H1 (cell line): ENCODE results near the gene ZSCAN16. TPM values are rescaled to one million over a fixed set of nuclear protein-coding genes. Genes with fewer than 3 reads are reported as not detected.
A peak's percentile ranks its signal among the peaks of the same experiment; 100 is the strongest.

Source experiments
- CTCF ChIA-PET: fragments of 300-600 bp; sonication (Branson Sonifier 250); formaldehyde crosslinking; loops from one replicate; lab custom pipeline; 2021; ENCODE audit not compliant: partially characterized antibody; lab: Charles Lee
- POLR2A ChIA-PET: fragments of 300-600 bp; sonication (Branson Sonifier 250); formaldehyde crosslinking; loops from one replicate; lab custom pipeline; 2021; ENCODE audit warnings: inconsistent platforms; ENCODE audit not compliant: partially characterized antibody; lab: Charles Lee
- DNase-seq, 2 experiments: peaks; one replicate each; pipeline versions ENCODE4 v3.0.0 to v3.0.0-alpha.2; 2010 to 2022; ENCODE audit warnings: low spot score in 2 of 2, low read depth in 1 of 2, mixed read lengths in 1 of 2
- FAIRE-seq: peaks from 2 replicates; lab custom pipeline; 2011; peaks lifted over from hg19 to GRCh38; lab: Jason Lieb, UNC
- H2AFZ ChIP-seq: 2 replicates; pipeline ENCODE4 v1.8.1; 2012; ENCODE audit warnings: low read length, inconsistent platforms
- H2AK5ac ChIP-seq: 2 replicates; pipeline ENCODE4 v1.6.1; 2013; ENCODE audit warnings: low read depth, low read length
- H2BK120ac ChIP-seq: replicated peaks from 2 replicates; pipeline ENCODE3; 2013; ENCODE audit warnings: low read depth, low read length, inconsistent platforms
- H2BK12ac ChIP-seq: 2 replicates; pipeline ENCODE4 v1.6.1; 2013; ENCODE audit warnings: low read depth, low read length
- H2BK15ac ChIP-seq: 2 replicates; pipeline ENCODE4 v1.6.1; 2013; ENCODE audit warnings: low read length
- H2BK20ac ChIP-seq: 2 replicates; pipeline ENCODE4 v1.6.1; 2013; ENCODE audit warnings: low read length
- H2BK5ac ChIP-seq: 2 replicates; pipeline ENCODE4 v1.6.1; 2013; ENCODE audit warnings: low read depth, low read length
- H3K14ac ChIP-seq: 2 replicates; pipeline ENCODE4 v1.6.1; 2013; ENCODE audit warnings: inconsistent platforms; ENCODE audit not compliant: insufficient read length
- H3K18ac ChIP-seq: 2 replicates; pipeline ENCODE4 v1.6.1; 2013; ENCODE audit warnings: low read length; ENCODE audit errors: extremely low read depth
- H3K23ac ChIP-seq: 2 replicates; pipeline ENCODE4 v1.6.1; 2013; ENCODE audit warnings: inconsistent platforms; ENCODE audit not compliant: insufficient read length
- H3K23me2 ChIP-seq: 2 replicates; pipeline ENCODE4 v1.6.1; 2013; ENCODE audit warnings: low read depth, low read length
- H3K27ac ChIP-seq: 2 replicates; pipeline ENCODE4 v1.6.1; 2011; ENCODE audit warnings: low read depth, low read length, inconsistent platforms
- H3K27me3 ChIP-seq, 4 experiments: replicated peaks in 1 of 4; 1 replicate in 1 of 4; 2 replicates in 3 of 4; pipeline versions ENCODE4 v1.6.1 to v1.8.1; 2011 to 2013; ENCODE audit warnings: low read length in 3 of 4, mild to moderate bottlenecking in 3 of 4, inconsistent platforms in 2 of 4, mixed read lengths in 2 of 4, moderate library complexity in 1 of 4; ENCODE audit not compliant: control insufficient read depth in 3 of 4, insufficient read depth in 3 of 4; ENCODE audit errors: extremely low read depth in 1 of 4
- H3K36me3 ChIP-seq, 4 experiments: 2 replicates each; pipeline versions ENCODE4 v1.6.1 to v1.8.1; 2011 to 2013; ENCODE audit warnings: mild to moderate bottlenecking in 4 of 4, low read length in 3 of 4, moderate library complexity in 2 of 4, control low read depth in 1 of 4, inconsistent platforms in 1 of 4; ENCODE audit not compliant: insufficient read depth in 4 of 4, control insufficient read depth in 2 of 4
- H3K4ac ChIP-seq: replicated peaks from 2 replicates; pipeline ENCODE3; 2013; ENCODE audit warnings: low read length, low read depth, mixed read lengths, inconsistent platforms; ENCODE audit not compliant: insufficient read length
- H3K4me1 ChIP-seq, 4 experiments: replicated peaks in 1 of 4; 1 replicate in 1 of 4; 2 replicates in 3 of 4; pipeline versions ENCODE4 v1.6.1 to v1.8.1; 2011 to 2013; ENCODE audit warnings: low read length in 3 of 4, inconsistent platforms in 2 of 4, mixed read lengths in 1 of 4; ENCODE audit not compliant: insufficient read depth in 4 of 4, control insufficient read depth in 3 of 4
- H3K4me2 ChIP-seq, 2 experiments: 2 replicates each; pipeline versions ENCODE4 v1.6.1 to v1.8.1; 2011 to 2013; ENCODE audit warnings: low read depth in 2 of 2, low read length in 2 of 2, control low read depth in 1 of 2, inconsistent platforms in 1 of 2, mild to moderate bottlenecking in 1 of 2; ENCODE audit not compliant: insufficient read depth in 1 of 2
- H3K4me3 ChIP-seq, 4 experiments: fragments of 200-600, 300-600 bp in 1 of 4; sonication (generic), shearing (Covaris generic), sonication (Bioruptor Twin) in 1 of 4; 2 replicates each; pipeline versions ENCODE4 v1.5.1 to v1.8.1; 2011 to 2016; ENCODE audit warnings: low read length in 4 of 4, low read depth in 3 of 4, control low read depth in 2 of 4, inconsistent platforms in 2 of 4, mild to moderate bottlenecking in 2 of 4, mixed read lengths in 1 of 4, moderate library complexity in 1 of 4; ENCODE audit not compliant: insufficient read depth in 2 of 4; ENCODE audit errors: extremely low read depth in 1 of 4
- H3K56ac ChIP-seq: replicated peaks from 2 replicates; pipeline ENCODE3; 2013; ENCODE audit warnings: low read depth, mild to moderate bottlenecking, mixed read lengths, low read length, inconsistent platforms; ENCODE audit not compliant: insufficient read length
- H3K79me1 ChIP-seq: 2 replicates; pipeline ENCODE4 v1.6.1; 2013; ENCODE audit warnings: low read depth, low read length, control low read depth
- H3K79me2 ChIP-seq, 2 experiments: 2 replicates each; pipeline versions ENCODE4 v1.6.1 to v1.8.1; 2012 to 2013; ENCODE audit warnings: low read length in 2 of 2, mild to moderate bottlenecking in 2 of 2, inconsistent platforms in 1 of 2; ENCODE audit not compliant: insufficient read depth in 2 of 2, control insufficient read depth in 1 of 2
- H3K9ac ChIP-seq, 4 experiments: replicated peaks in 1 of 4; 1 replicate in 1 of 4; 2 replicates in 3 of 4; pipeline versions ENCODE4 v1.6.1 to v1.8.1; 2011 to 2013; ENCODE audit warnings: low read depth in 3 of 4, low read length in 3 of 4, control low read depth in 2 of 4, mild to moderate bottlenecking in 2 of 4, moderate library complexity in 2 of 4, inconsistent platforms in 1 of 4; ENCODE audit errors: extremely low read depth in 1 of 4
- H3K9me3 ChIP-seq, 2 experiments: 2 replicates each; pipeline versions ENCODE4 v1.6.1 to v1.8.1; 2012 to 2013; ENCODE audit warnings: mild to moderate bottlenecking in 2 of 2, moderate library complexity in 2 of 2, control low read depth in 1 of 2, inconsistent platforms in 1 of 2, low read depth in 1 of 2, low read length in 1 of 2, mixed read lengths in 1 of 2; ENCODE audit not compliant: insufficient read depth in 2 of 2
- H4K20me1 ChIP-seq, 2 experiments: replicated peaks in 1 of 2; 2 replicates each; pipeline versions ENCODE3 to v1.8.1; 2011 to 2013; ENCODE audit warnings: inconsistent platforms in 2 of 2, low read length in 2 of 2, mild to moderate bottlenecking in 1 of 2; ENCODE audit not compliant: insufficient read depth in 2 of 2, control insufficient read depth in 1 of 2
- H4K5ac ChIP-seq: 2 replicates; pipeline ENCODE4 v1.6.1; 2013; ENCODE audit warnings: low read length, low read depth, mixed read lengths, inconsistent platforms; ENCODE audit not compliant: insufficient read length
- H4K8ac ChIP-seq: 2 replicates; pipeline ENCODE4 v1.8.0; 2013; ENCODE audit warnings: mild to moderate bottlenecking, moderate library complexity, low read length, inconsistent platforms; ENCODE audit not compliant: insufficient read depth; ENCODE audit errors: extremely low read depth
- H4K91ac ChIP-seq: replicated peaks from 2 replicates; pipeline ENCODE3; 2013; ENCODE audit warnings: low read length, mixed read lengths, inconsistent platforms; ENCODE audit not compliant: insufficient read length
- ATF2 ChIP-seq: IDR thresholded peaks from 2 replicates; pipeline ENCODE4 v1.6.1; 2012; ENCODE audit warnings: low read length, inconsistent platforms
- CEBPB ChIP-seq: IDR thresholded peaks from 2 replicates; pipeline ENCODE4 v1.6.1; 2012; ENCODE audit warnings: low read depth, low read length
- CHD2 ChIP-seq: IDR thresholded peaks from 2 replicates; pipeline ENCODE4 v1.6.1; 2012; ENCODE audit warnings: low read length, improper control_type of control experiment
- GTF2F1 ChIP-seq: IDR thresholded peaks from 2 replicates; pipeline ENCODE4 v1.6.1; 2012; ENCODE audit warnings: low read depth, low read length, improper control_type of control experiment, borderline replicate concordance
- KDM4A ChIP-seq: IDR thresholded peaks from one replicate; pipeline ENCODE4 v1.7.1; 2012; ENCODE audit warnings: low read depth, mild to moderate bottlenecking, moderate library complexity, low read length, inconsistent platforms; ENCODE audit not compliant: severe bottlenecking
- KDM5A ChIP-seq: fragments of 200-600 bp; IDR thresholded peaks from 2 replicates; pipeline ENCODE4 v1.7.1; 2012; ENCODE audit warnings: mild to moderate bottlenecking, low read length, inconsistent platforms, mixed read lengths
- NANOG ChIP-seq: IDR thresholded peaks from 2 replicates; pipeline ENCODE4 v1.6.1; 2011; ENCODE audit warnings: low read length, low read depth, mild to moderate bottlenecking, inconsistent platforms; ENCODE audit not compliant: insufficient read depth, poor library complexity, severe bottlenecking
- PHF8 ChIP-seq: fragments of 200-600 bp; sonication (generic); conservative IDR thresholded peaks from 2 replicates; pipeline ENCODE4 v1.7.1; 2012; ENCODE audit warnings: low read depth, mild to moderate bottlenecking, inconsistent platforms, low read length, moderate library complexity
- RFX5 ChIP-seq: IDR thresholded peaks from 2 replicates; pipeline ENCODE4 v1.6.1; 2011; ENCODE audit warnings: low read depth, low read length, improper control_type of control experiment, borderline replicate concordance
- TBP ChIP-seq: IDR thresholded peaks from 2 replicates; pipeline ENCODE4 v1.6.1; 2011; ENCODE audit warnings: low read depth, low read length, improper control_type of control experiment
- YY1 ChIP-seq: IDR thresholded peaks from 2 replicates; pipeline ENCODE4 v1.6.1; 2011; ENCODE audit warnings: low read depth, mild to moderate bottlenecking, low read length
- WGBS, 2 experiments: shearing (Covaris generic) in 1 of 2; methylation state at CpG; one replicate each; pipeline versions ENCODE4 v1.1.6 to v1.1.7; 2013 to 2015; ENCODE audit warnings: low lambda C conversion rate in 2 of 2, mixed read lengths in 2 of 2, inconsistent platforms in 1 of 2, low coverage in 1 of 2, missing lambda C conversion rate in 1 of 2; ENCODE audit not compliant: insufficient replicate concordance in 2 of 2, insufficient coverage in 1 of 2, insufficient read length in 1 of 2; ENCODE audit errors: extremely low coverage in 1 of 2, missing lambda C conversion rate in 1 of 2; 5-methylcytosine and 5-hydroxymethylcytosine counted together
- polyA plus RNA-seq, 7 experiments: library from polyadenylated mRNA; depleted of rRNA in 3 of 7; stranded (reverse) in 5 of 7; unstranded in 2 of 7; fragments of >200 nt in 5 of 7; fragments of 200-250 nt in 2 of 7; gene quantifications; 1 replicate in 5 of 7; 2 replicates in 1 of 7; 4 replicates in 1 of 7; pipeline versions ENCODE4 v1.2.1 to v1.2.3, GENCODE V29; 2011 to 2013; ENCODE audit warnings: missing spikeins in 2 of 7, mixed read lengths in 2 of 7
- total RNA-seq: library from RNA; stranded (reverse); fragmentation: NEBNext Ultra II Directional; extraction: Animal tissue kit (Norgen Biotek cat#: 25700); gene quantifications from 2 replicates; pipeline ENCODE4 v1.2.1, GENCODE V29; 2021

ZSCAN16 gene
- total and polyA plus RNA-seq, 2 of the 8 experiments (the other 6 are each of a cell fraction or from before 2014, with no cell fraction given) = 3.6 to 9.4 TPM

GRCh38 chr6:28081486-28081751, 43.0 kb upstream of the ZSCAN16 start:
- Histone ChIP-seq H3K27me3 (no peaks in the 10 kb centered on the region), H3K36me3 (peaks cover 5 to 12% (median 9%) of the 10 kb centered on the region in 4 experiments; a peak in 7 of 8 replicates), H3K4me2 (peak overlapping the region; percentile 69 to 87), H3K56ac (no peak overlapping the region), H2BK15ac (no peak overlapping the region), H3K9ac (peak overlapping the region in 3 of 4 experiments; percentile 89 to 96 (median 94); a peak in 6 of 7 replicates), H3K4ac (no peak overlapping the region), H4K8ac (peak overlapping the region; percentile 23; the same call in 1 of the 2 replicates), H4K20me1 (no peaks in the 10 kb centered on the region), H4K5ac (no peak overlapping the region), H3K27ac (peak overlapping the region; percentile 93), H2BK120ac (no peak overlapping the region), H2AFZ (0 out of 2 replicates have a peak overlapping the region, but pooled peaks have one; percentile 16), H3K14ac (no peak overlapping the region), H2BK5ac (peak overlapping the region; percentile 64; the same call in 1 of the 2 replicates), H3K9me3 (peaks cover 2% of the 10 kb centered on the region in 2 experiments; a peak in 2 of 4 replicates), H3K23ac (no peak overlapping the region), H3K79me1 (no peaks in the 10 kb centered on the region), H3K18ac (0 out of 2 replicates have a peak overlapping the region, but pooled peaks have one; percentile 5), H3K23me2 (no peaks in the 10 kb centered on the region; the same call in 1 of the 2 replicates), H3K4me3 (peak overlapping the region; percentile 83 to 97 (median 90)), H2AK5ac (no peak overlapping the region), H4K91ac (no peak overlapping the region), H2BK12ac (no peak overlapping the region), H3K79me2 (peaks cover 0 to 21% of the 10 kb centered on the region in 2 experiments; a peak in 2 of 4 replicates), H3K4me1 (no peaks in the 10 kb centered on the region; a peak in 1 of 7 replicates), H2BK20ac (no peak overlapping the region)
- WGBS, 2 experiments = 35% methylated on average over 4 of the region's 4 CpGs; no CpG with 5 or more reads in 1 of the 2 experiments
- CTCF ChIA-PET = no interaction called here
- POLR2A ChIA-PET = interaction anchor here (0.7 to 1.3 kb wide), 3 partner anchors 8 to 943 kb away, joined by 3 to 5 read pairs (median 3); a partner anchor contains a TSS
- FAIRE-seq (no peak), DNase-seq (no peak)
- TF ChIP-seq ATF2 = no peak
- TF ChIP-seq TBP = no peak
- no peak for TF ChIP-seq CHD2
- TF ChIP-seq CEBPB = no peak
- TF ChIP-seq GTF2F1 = no peak
- no peak for TF ChIP-seq NANOG
- TF ChIP-seq PHF8 = no peak
- no peak for TF ChIP-seq KDM5A
- TF ChIP-seq YY1 = no peak
- no peak for TF ChIP-seq RFX5
- no peak for TF ChIP-seq KDM4A
